ENCODE results near the gene CTSS. TPM values are rescaled to one million over a fixed set of nuclear protein-coding genes. Genes with fewer than 3 reads are reported as not detected.
"Not testable (repeated sequence)": the region's sequence is repeated elsewhere in the genome, so short reads cannot be mapped to it uniquely, and the experiment has no call there.

The CTSS gene
- total RNA-seq, 1 experiment from 2014 or later = 1.2 TPM

DNA sequence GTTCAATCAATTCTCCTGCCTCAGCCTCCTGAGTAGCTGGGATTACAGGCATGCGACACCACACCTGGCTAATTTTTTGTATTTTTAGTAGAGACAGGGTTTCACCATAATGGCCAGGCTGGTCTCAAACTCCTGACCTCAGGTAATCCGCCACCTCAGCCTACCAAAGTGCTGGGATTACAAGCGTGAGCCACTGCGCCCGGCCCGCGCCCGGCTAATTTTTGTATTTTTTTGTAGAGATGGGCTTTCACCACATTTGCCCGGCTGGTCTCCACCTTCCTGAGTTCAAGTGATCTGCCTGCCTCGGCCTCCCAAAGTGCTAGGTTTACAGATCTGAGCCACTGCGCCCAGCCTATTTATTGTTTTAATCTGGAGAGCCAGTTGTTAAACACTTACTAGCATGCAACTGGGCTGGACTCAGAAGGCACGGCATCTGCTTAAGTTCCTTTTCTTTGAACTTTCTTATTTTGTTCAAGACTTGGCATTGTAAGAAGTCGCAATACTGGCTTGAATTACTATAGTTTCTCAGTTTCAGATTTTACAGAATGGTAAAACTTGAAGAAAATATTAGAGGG is 10.4 kb upstream of the CTSS start:
- DNase-seq (ENCODE audit: low read depth) = not testable (repeated sequence)

DNA sequence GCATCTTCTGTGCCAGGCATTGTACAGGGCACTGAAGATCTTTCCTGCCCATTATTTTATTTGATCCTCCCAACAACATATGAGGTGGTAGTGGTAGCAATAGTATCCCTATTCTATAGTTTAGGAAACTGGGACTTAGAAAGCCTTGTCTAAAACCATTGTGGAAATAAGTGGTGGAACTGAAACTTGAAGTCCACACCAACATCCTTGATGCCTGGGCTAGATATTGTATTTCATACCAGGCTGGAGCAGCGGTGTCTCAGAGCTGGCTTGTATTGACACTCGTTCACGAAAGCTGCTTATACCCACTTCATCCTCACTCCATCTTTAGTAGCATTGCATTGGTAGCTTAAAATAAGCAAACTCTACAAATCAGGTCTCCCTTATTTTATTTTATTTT is 9.7 kb upstream of the CTSS start:
- DNase-seq (ENCODE audit: low read depth) = no peak

GRCh38 chr1:150772326-150772725 is 6.7 kb upstream of the CTSS start:
- DNase-seq (ENCODE audit: low read depth) = no peak

DNA sequence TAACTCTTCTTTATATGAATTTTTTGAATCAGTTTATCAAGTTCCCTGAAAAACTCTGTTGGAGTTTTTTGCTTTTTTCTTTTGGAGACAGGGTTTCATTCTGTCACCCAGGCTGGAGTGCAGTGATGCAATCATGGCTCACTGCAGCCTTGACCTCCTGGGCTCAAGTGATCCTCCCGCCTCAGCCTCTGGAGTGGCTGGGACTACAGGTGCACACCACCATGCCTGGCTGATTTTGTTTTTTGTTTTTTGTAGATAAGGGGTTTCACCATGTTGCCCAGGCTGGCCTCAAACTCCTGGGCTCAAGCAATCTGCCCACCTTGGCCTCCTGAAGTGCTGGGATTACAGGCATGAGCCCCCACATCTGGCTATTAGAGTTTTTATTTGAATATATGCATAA is 2.1 kb upstream of the CTSS start:
- DNase-seq (ENCODE audit: low read depth) = not testable (repeated sequence)

DNA sequence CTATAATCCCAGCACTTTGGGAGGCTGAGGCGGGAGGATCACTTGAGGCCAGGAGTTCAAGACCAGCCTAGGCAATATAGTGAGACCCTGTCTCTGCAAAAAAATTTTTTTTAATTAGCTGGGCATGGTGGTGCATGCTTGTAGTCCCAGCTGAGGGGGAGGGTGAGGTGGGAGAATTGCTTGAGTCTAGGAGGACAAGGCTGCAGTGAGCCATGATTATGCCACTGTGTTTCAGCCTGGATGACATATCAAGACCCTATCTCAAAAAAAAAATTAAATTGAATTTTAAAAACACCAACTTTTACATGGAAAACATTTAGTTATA is 361 bp upstream of the CTSS start:
- not testable (repeated sequence) for DNase-seq (ENCODE audit: low read depth)

DNA sequence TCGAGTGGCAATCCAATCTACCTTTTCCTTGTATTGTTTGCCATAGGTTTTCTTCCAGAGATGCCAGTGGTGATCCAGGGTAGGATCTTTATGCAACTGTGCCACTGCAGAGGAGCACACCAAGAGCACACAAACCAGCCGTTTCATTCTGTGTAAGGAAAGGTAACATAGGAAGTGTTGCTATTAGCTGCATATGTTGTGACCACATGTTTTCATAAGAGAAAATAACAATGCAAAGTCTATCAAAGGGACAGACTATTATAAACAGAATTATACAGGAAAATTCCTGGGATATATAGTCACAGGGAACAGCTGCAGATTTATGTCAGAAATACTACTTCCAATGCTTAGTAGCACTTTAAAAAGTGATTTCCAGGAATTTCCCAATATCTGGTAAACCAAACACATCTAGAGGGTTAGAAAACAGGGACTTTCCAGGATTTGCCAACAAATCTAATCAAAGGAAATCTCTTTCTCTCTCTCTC is 919 bp downstream of the CTSS start:
- DNase-seq (ENCODE audit: low read depth) = peak; percentile 34

DNA sequence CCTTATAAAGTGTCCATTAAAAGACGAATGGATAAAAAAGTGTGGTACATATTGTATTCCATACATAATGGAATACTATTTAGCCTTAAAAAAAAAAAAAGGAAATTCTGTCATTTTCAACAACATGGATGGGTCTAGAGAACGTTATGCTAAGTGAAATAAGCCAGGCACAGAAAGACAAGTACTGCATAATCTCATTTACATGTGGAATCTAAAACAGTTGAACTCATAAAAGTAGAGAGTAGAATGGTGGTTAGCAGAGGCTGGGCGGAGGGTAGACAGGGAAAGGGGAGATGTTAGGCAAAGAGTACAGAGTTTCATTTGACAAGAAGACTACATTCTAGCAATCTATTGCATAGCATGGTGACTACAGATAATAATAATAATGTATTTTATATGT is 2.6 kb downstream of the CTSS start:
- DNase-seq (ENCODE audit: low read depth) = no peak

DNA sequence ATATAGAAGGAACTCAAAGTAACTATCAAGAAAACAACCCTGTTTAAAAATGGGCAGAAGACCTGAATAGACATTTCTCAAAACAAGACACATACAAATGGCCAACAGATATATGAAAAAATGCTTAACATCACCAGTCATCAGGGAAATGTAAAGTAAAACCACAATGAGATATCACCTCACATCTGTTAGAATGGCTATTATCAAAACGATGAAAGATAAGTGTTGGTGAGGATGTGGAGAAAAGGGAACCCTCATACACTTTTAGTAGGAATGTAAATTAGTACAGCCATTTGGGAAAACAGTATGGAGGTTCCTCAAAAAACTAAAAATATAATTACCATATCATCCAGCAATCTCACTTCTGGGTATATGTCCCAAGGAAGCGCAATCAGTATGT is 3.0 kb downstream of the CTSS start:
- no peak for DNase-seq (ENCODE audit: low read depth)

DNA sequence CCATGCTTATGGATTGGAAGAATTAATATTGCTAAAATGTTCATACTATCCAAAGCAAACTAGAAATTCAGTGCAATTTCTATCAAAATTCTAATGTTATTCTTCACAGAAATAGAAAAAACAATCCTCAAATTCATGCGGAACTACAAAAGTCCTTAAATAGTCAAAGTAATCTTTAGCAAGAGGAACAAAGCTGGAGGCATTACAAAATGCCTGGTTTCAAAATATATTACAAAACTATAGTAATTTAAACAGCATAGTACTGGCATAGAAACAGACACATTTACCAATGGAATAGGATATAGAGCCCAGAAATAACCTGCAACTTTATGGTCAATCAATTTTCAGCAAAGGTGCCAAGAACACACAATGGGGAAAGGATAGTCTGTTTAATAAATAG is 3.8 kb downstream of the CTSS start:
- DNase-seq (ENCODE audit: low read depth) = no peak

- DNase-seq (ENCODE audit: low read depth) = no peak
These were observed 5.6 kb downstream of the CTSS start for GRCh38 chr1:150760013-150760412.

DNA sequence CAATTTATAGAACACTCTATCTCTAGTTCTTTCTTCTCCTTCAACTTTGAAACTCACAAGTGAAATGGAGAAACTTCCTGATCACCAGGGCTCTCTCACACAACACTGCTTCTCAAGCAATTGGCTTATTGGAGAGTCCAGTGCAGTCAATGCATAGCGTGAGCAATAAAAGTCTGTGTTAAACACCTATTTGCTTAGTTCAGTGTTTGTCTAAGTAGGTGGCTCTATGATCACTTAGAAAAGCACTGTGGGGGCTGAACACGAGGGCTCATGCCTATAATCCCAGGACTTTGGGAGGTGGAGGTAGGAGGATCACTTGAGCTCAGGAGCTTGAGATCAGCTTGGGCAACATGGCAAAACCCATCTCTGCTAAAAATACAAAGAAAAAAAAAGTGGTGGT is 12.2 kb downstream of the CTSS start:
- DNase-seq (ENCODE audit: low read depth) = no peak

GRCh38 chr1:150751443-150751842 is 14.1 kb downstream of the CTSS start:
- no peak for DNase-seq (ENCODE audit: low read depth)

GRCh38 chr1:150749720-150750311 is 15.8 kb downstream of the CTSS start:
- DNase-seq (ENCODE audit: low read depth) = no peak

GRCh38 chr1:150748878-150749719 is 16.5 kb downstream of the CTSS start:
- no peak for DNase-seq (ENCODE audit: low read depth)

- no peak for DNase-seq (ENCODE audit: low read depth)
These were observed 35.4 kb downstream of the CTSS start for GRCh38 chr1:150730130-150730721.

GRCh38 chr1:150724336-150724735 is 41.2 kb downstream of the CTSS start:
- no peak for DNase-seq (ENCODE audit: low read depth)

DNA sequence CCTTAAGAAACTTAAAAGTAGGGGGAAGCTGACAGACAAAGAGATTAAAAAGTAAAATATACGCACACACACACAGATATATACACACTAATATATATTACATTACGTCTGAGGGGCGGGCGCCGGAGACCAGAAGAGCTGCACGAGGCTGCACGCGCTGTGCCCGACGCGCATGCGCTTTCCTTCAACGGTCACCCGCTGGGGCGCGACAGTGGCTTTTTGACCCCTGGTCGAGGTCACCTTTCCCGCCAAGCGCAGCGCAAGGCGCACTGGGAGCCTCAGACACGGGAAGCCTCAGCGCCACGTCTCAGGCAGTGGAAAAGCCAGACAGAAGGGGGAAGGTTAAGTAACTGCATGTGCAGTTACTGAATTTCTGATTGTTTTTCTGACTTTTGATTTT is 44.9 kb downstream of the CTSS start, which contains the start of gene HORMAD1:
Gene HORMAD1, minus strand, starts transcription at position 193 of the 400 bp plus-strand sequence. CDS start 1,390 bp downstream, outside the sequence.
- no peak for DNase-seq (ENCODE audit: low read depth)

DNA sequence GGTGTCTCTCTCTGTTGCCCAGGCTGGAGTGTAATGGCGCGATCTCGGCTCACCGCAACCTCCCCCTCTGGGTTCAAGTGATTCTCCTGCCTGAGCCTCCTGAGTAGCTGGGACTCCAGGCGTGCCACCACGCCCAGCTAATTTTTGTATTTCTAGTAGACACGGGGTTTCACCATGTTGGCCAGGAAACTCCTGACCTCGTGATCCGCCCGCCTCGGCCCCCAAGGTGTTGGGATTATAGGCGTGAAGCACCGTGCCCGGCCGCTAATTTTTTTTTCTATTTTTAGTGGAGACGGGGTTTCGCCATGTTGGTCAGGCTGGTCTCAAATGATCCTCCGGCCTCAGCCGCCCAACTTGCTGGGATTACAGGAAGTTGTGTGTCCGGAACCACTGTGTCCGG is 45.5 kb downstream of the CTSS start:
- no peak for DNase-seq (ENCODE audit: low read depth)

DNA sequence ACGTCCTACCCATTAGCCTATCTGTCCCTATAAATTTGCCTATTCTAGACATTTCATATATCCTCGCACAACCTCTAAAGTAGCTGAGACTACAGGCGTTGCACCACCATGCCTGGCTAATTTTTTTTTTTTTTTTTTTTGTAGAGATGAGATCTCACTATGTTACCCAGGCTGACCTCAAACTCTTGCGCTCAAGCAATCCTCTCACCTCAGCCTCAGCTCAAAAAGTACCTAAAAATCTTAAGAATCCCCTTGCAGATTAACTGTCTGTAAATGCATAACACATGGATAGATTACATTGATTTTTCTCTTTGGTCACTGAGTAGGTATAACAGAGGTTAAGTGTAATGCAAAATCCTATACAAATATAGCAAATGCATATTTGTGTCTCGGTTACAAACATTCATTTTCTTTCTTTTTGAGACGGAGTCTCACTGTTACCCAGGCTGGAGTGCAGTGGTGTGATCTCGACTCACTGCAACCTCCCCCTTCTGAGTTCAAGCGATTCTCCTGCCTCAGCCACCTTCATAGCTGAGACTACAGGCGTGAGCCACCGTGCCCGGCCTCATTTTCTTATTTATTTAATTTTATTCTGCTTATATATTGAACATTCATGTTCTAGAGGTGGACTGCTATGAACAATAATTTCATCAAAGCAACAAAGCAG is 47.2 kb downstream of the CTSS start:
- no peak for DNase-seq (ENCODE audit: low read depth)

- DNase-seq (ENCODE audit: low read depth) = not testable (repeated sequence)
These were observed 56.5 kb downstream of the CTSS start for GRCh38 chr1:150709031-150709430.

DNA sequence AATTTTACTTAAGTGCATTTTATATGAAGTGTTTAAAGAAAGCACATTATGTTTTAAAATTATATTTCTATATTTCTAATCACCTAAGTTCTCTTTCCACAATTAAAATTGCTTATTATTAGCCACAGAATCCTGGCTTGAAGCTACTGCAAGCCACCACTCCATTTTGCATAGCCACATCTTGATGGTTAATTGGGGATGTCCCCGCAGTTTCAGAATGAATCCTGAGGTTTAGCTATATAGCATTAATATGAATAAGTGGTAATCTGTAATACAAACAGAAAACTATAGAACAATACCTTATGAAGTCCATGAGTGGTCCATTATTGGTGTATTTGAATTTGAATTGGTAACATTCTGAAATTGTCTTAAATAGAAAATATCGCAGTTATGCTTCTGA is 57.0 kb downstream of the CTSS start:
- no peak for DNase-seq (ENCODE audit: low read depth)

DNA sequence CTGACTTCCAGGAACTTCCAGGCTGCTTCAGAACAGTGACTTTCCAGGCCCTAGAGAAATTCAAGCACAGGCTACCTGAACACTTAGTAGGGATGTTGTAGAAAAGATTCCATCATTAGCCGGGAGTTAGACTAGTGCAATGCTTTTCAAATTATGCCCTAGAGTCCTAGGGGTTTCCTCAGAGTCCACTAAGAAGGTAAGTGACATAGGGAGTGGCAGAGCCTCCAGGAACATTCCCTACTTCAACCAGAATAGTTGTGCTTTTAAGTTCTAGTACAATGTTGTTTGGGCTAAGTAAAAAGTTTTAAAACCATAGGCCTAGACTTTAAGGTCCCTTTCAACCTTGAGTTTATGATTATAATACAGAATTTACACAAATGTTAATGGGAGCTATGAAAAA is 59.5 kb downstream of the CTSS start:
- DNase-seq (ENCODE audit: low read depth) = no peak
